SK-N-SH (cell line): Measurements from ENCODE around the gene NTNG2.

Experiments used
- CTCF ChIP-seq: fragments of 200-600 bp; sonication (generic); IDR thresholded peaks from 2 replicates; pipeline ENCODE4 v1.6.1; 2017; ENCODE audit warnings: antibody characterized with exemption, mild to moderate bottlenecking, moderate library complexity
- FOXJ3 ChIP-seq: sonication (generic); formaldehyde crosslinking; IDR thresholded peaks from 2 replicates; pipeline ENCODE4 v1.5.1; 2020; ENCODE audit warnings: mild to moderate bottlenecking, missing genetic modification reagents
- MAX ChIP-seq: IDR thresholded peaks from 2 replicates; pipeline ENCODE4 v1.4.0; 2012; ENCODE audit warnings: low read depth
- RFX5 ChIP-seq: IDR thresholded peaks from 2 replicates; pipeline ENCODE4 v1.6.1; 2012; ENCODE audit warnings: mild to moderate bottlenecking, improper control_type of control experiment, low read length

- TF ChIP-seq CTCF (no peak), RFX5 (no peak), FOXJ3 (CRISPR knock-in tag) (no peak), MAX (peak; percentile 49)
These were observed 79.6 kb downstream of the NTNG2 start for GRCh38 chr9:132241483-132241839.
